Measurements from ENCODE around the gene LRRC3B. TPM values are rescaled to one million over a fixed set of nuclear protein-coding genes. Genes with fewer than 3 reads are reported as not detected.

The LRRC3B gene
- total and polyA plus RNA-seq, 2 donors (not counting 1 experiment from before 2014, with no cell fraction given) = not detected

- H3K4me2 ChIP-seq (replicated peaks; ENCODE audit: low read depth, low read length, poor library complexity, severe bottlenecking) = no peak overlapping the region
- no peak overlapping the region for H2AFZ ChIP-seq (ENCODE audit: insufficient read depth, low read depth, low read length, poor library complexity, severe bottlenecking)
- H3K4me1 ChIP-seq (ENCODE audit: control insufficient read depth in 2 of 2, insufficient read depth in 2 of 2, low read length in 2 of 2) = no peaks in the 10 kb centered on the region
- TF ChIP-seq CTCF (IDR thresholded peaks at IDR 0.05) (no peak), EZH2 (IDR thresholded peaks at IDR 0.05; ENCODE audit: borderline replicate concordance, insufficient read depth, low read depth, low read length, poor library complexity, severe bottlenecking) (no peak)
- ATAC-seq (ENCODE audit: low read depth) = no peak
- H3K36me3 ChIP-seq (replicated peaks in 1 of 2; ENCODE audit: control extremely low read depth in 1 of 2, control insufficient read depth in 1 of 2, extremely low read depth in 1 of 2, insufficient read depth in 2 of 2, low read length in 1 of 2) = no peaks in the 10 kb centered on the region
- no peaks in the 10 kb centered on the region for H3K4me1 Mint-ChIP-seq
- no peaks in the 10 kb centered on the region for H3K27me3 ChIP-seq (replicated peaks in 1 of 4; ENCODE audit: control extremely low read depth in 1 of 4, control insufficient read depth in 3 of 4, insufficient read depth in 4 of 4, low read length in 3 of 4)
- no peak overlapping the region for H3K4me3 ChIP-seq (ENCODE audit: control extremely low read depth in 1 of 5, extremely low read depth in 1 of 5, insufficient read depth in 1 of 5, low read depth in 2 of 5, low read length in 4 of 5)
- no peaks in the 10 kb centered on the region for H3K27me3 Mint-ChIP-seq
- 100% methylated on average over 1 of the region's 3 CpGs for WGBS (ENCODE audit: insufficient coverage)
- no peak overlapping the region for H3K27ac ChIP-seq (ENCODE audit: low read length in 2 of 2)
- no peak for DNase-seq
- H3K9me3 Mint-ChIP-seq (ENCODE audit: insufficient read depth) = no peaks in the 10 kb centered on the region
- intact Hi-C loops (cut with micrococcal nuclease) = no loop called here
- H3K9ac ChIP-seq (ENCODE audit: low read length) = no peak overlapping the region
- POLR2A ChIA-PET = no interaction called here
- H3K4me3 Mint-ChIP-seq = no peak overlapping the region
- no peak overlapping the region for H3K27ac Mint-ChIP-seq
- CTCF ChIA-PET = no interaction called here
- H3K9me3 ChIP-seq (ENCODE audit: control extremely low read depth in 1 of 3, control insufficient read depth in 2 of 3, insufficient read depth in 1 of 3, low read length in 2 of 3) = no peaks in the 10 kb centered on the region
- H4K20me1 ChIP-seq (ENCODE audit: control insufficient read depth, insufficient read depth, low read length, poor library complexity, severe bottlenecking) = no peaks in the 10 kb centered on the region
- H3K79me2 ChIP-seq (ENCODE audit: control insufficient read depth, insufficient read depth, low read length) = no peaks in the 10 kb centered on the region
These were observed 92.9 kb downstream of the LRRC3B start for GRCh38 chr3:26715431-26715830.

GRCh38 chr3:26718315-26718714 lies 95.7 kb downstream of the LRRC3B start:
- ATAC-seq (ENCODE audit: low read depth) = no peak
- TF ChIP-seq CTCF (IDR thresholded peaks at IDR 0.05) = no peak
- no peak overlapping the region for H3K4me3 Mint-ChIP-seq
- Histone ChIP-seq H3K9ac (ENCODE audit: low read length) (no peak overlapping the region), H3K4me1 (ENCODE audit: control insufficient read depth in 2 of 2, insufficient read depth in 2 of 2, low read length in 2 of 2) (no peaks in the 10 kb centered on the region), H3K4me3 (ENCODE audit: control extremely low read depth in 1 of 5, extremely low read depth in 1 of 5, insufficient read depth in 1 of 5, low read depth in 2 of 5, low read length in 4 of 5) (no peak overlapping the region), H3K27ac (ENCODE audit: low read length in 2 of 2) (no peak overlapping the region), H3K4me2 (replicated peaks; ENCODE audit: low read depth, low read length, poor library complexity, severe bottlenecking) (no peak overlapping the region), H3K79me2 (ENCODE audit: control insufficient read depth, insufficient read depth, low read length) (no peaks in the 10 kb centered on the region), H3K27me3 (replicated peaks in 1 of 4; ENCODE audit: control extremely low read depth in 1 of 4, control insufficient read depth in 3 of 4, insufficient read depth in 4 of 4, low read length in 3 of 4) (no peaks in the 10 kb centered on the region), H4K20me1 (ENCODE audit: control insufficient read depth, insufficient read depth, low read length, poor library complexity, severe bottlenecking) (no peaks in the 10 kb centered on the region), H3K9me3 (ENCODE audit: control extremely low read depth in 1 of 3, control insufficient read depth in 2 of 3, insufficient read depth in 1 of 3, low read length in 2 of 3) (no peaks in the 10 kb centered on the region), H3K36me3 (replicated peaks in 1 of 2; ENCODE audit: control extremely low read depth in 1 of 2, control insufficient read depth in 1 of 2, extremely low read depth in 1 of 2, insufficient read depth in 2 of 2, low read length in 1 of 2) (no peaks in the 10 kb centered on the region), H2AFZ (ENCODE audit: insufficient read depth, low read depth, low read length, poor library complexity, severe bottlenecking) (no peak overlapping the region)
- H3K4me1 Mint-ChIP-seq = no peaks in the 10 kb centered on the region
- DNase-seq = no peak
- WGBS (ENCODE audit: insufficient coverage) = no CpG with 5 or more reads among the region's 1 CpG
- no peaks in the 10 kb centered on the region for H3K9me3 Mint-ChIP-seq (ENCODE audit: insufficient read depth)
- no peak overlapping the region for H3K27ac Mint-ChIP-seq
- H3K27me3 Mint-ChIP-seq = no peaks in the 10 kb centered on the region
- CTCF ChIA-PET = no interaction called here
- intact Hi-C loops (cut with micrococcal nuclease) = no loop called here
- POLR2A ChIA-PET = no interaction called here
